ENCODE measurements around the gene RFX3.

The RFX3 gene

GRCh38 chr9:3492214-3492613 lies 33.6 kb downstream of the RFX3 start:
- Histone ChIP-seq H3K9me3 (no peaks in the 10 kb centered on the region), H3K27me3 (no peaks in the 10 kb centered on the region), H3K4me1 (peaks cover 9% of the 10 kb centered on the region; the same call in 1 of the 2 replicates), H3K36me3 (no peaks in the 10 kb centered on the region), H3K4me3 (ENCODE audit: low read depth, low read length) (no peak overlapping the region)
- TF ChIP-seq CTCF (IDR thresholded peaks at IDR 0.05; ENCODE audit: low read depth, low read length): no peak
- DNase-seq: no peak

- Histone ChIP-seq H3K9me3 (no peaks in the 10 kb centered on the region), H3K4me1 (peaks cover 3% of the 10 kb centered on the region; the same call in 1 of the 2 replicates), H3K36me3 (no peaks in the 10 kb centered on the region), H3K27me3 (no peaks in the 10 kb centered on the region), H3K4me3 (ENCODE audit: low read depth, low read length) (no peak overlapping the region)
- DNase-seq: no peak
- TF ChIP-seq CTCF (IDR thresholded peaks at IDR 0.05; ENCODE audit: low read depth, low read length): no peak
Measured at GRCh38 chr9:3491450-3491849, 34.4 kb downstream of the RFX3 start.

- Histone ChIP-seq H3K4me1 (no peaks in the 10 kb centered on the region; the same call in 1 of the 2 replicates), H3K36me3 (no peaks in the 10 kb centered on the region), H3K9me3 (no peaks in the 10 kb centered on the region), H3K4me3 (ENCODE audit: low read depth, low read length) (no peak overlapping the region), H3K27me3 (no peaks in the 10 kb centered on the region)
- DNase-seq: no peak
- no peak for TF ChIP-seq CTCF (IDR thresholded peaks at IDR 0.05; ENCODE audit: low read depth, low read length)
Measured at GRCh38 chr9:3490957-3491356, 34.8 kb downstream of the RFX3 start.

GRCh38 chr9:3482578-3482977 lies 43.2 kb downstream of the RFX3 start:
- no peak overlapping the region for H3K4me3 ChIP-seq (ENCODE audit: low read depth, low read length)
- no peak for DNase-seq
- no peaks in the 10 kb centered on the region; the same call in 1 of the 2 replicates for H3K36me3 ChIP-seq
- TF ChIP-seq CTCF (IDR thresholded peaks at IDR 0.05; ENCODE audit: low read depth, low read length): no peak
- no peaks in the 10 kb centered on the region for H3K27me3 ChIP-seq
- peaks cover 4% of the 10 kb centered on the region; the same call in 1 of the 2 replicates for H3K4me1 ChIP-seq
- H3K9me3 ChIP-seq: no peaks in the 10 kb centered on the region

GRCh38 chr9:3480353-3480655 lies 45.5 kb downstream of the RFX3 start:
- DNase-seq: no peak
- H3K4me1 ChIP-seq: peaks cover 7% of the 10 kb centered on the region; the same call in 1 of the 2 replicates
- no peak for TF ChIP-seq CTCF (IDR thresholded peaks at IDR 0.05; ENCODE audit: low read depth, low read length)
- H3K9me3 ChIP-seq: no peaks in the 10 kb centered on the region
- no peaks in the 10 kb centered on the region; the same call in 1 of the 2 replicates for H3K36me3 ChIP-seq
- no peak overlapping the region for H3K4me3 ChIP-seq (ENCODE audit: low read depth, low read length)
- H3K27me3 ChIP-seq: no peaks in the 10 kb centered on the region

GRCh38 chr9:3479514-3480352 lies 46.1 kb downstream of the RFX3 start:
- Histone ChIP-seq H3K27me3 (no peaks in the 10 kb centered on the region), H3K4me3 (ENCODE audit: low read depth, low read length) (no peak overlapping the region), H3K9me3 (no peaks in the 10 kb centered on the region), H3K4me1 (peaks cover 7% of the 10 kb centered on the region; the same call in 1 of the 2 replicates), H3K36me3 (no peaks in the 10 kb centered on the region; the same call in 1 of the 2 replicates)
- no peak for DNase-seq
- TF ChIP-seq CTCF (IDR thresholded peaks at IDR 0.05; ENCODE audit: low read depth, low read length): no peak

Data from BE2C (cell line).